ENCODE measurements around the gene ARHGAP31.

- TF ChIP-seq POLR2A (IDR thresholded peaks at IDR 0.05) (no peak), CTCF (IDR thresholded peaks at IDR 0.05) (no peak)
These were observed 102.7 kb downstream of the ARHGAP31 start for GRCh38 chr3:119396870-119397269.

Measured in esophagus squamous epithelium (tissue), 4 donors.